Measurements from ENCODE around the gene RNF213. TPM values are rescaled to one million over a fixed set of nuclear protein-coding genes. Genes with fewer than 3 reads are reported as not detected.

The RNF213 gene
- polyA plus RNA-seq, 1 of the 3 experiments (the other 2 are of a cell fraction) = 57.5 TPM

DNA sequence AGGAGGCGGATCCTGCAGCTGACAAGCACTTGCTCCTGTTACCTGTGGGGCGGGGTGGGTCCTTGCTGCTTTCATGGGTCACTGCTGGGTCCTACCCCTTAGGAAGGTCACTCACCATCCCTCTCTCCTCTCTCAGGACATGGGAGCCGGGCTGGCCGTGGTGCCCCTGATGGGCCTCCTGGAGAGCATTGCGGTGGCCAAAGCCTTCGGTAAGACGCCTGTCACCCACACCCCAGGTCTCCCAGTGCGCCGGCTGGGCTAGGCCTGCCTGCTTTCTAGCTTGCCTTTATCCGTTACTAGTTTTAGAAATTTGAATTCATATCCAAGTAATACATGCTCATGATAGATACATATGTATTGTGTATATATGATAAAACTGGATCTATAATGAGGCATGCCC lies 23.3 kb upstream of the RNF213 start (continued):
- TF ChIP-seq RAD21 (IDR thresholded peaks at IDR 0.05; ENCODE audit: low read length) = no peak
- no peak for TF ChIP-seq YY1 (IDR thresholded peaks at IDR 0.05; ENCODE audit: low read depth)
- TF ChIP-seq ELF1 (IDR thresholded peaks at IDR 0.05) = no peak
- TF ChIP-seq NFIC (IDR thresholded peaks at IDR 0.05; ENCODE audit: borderline replicate concordance) = no peak
- TF ChIP-seq, protein P1, sequence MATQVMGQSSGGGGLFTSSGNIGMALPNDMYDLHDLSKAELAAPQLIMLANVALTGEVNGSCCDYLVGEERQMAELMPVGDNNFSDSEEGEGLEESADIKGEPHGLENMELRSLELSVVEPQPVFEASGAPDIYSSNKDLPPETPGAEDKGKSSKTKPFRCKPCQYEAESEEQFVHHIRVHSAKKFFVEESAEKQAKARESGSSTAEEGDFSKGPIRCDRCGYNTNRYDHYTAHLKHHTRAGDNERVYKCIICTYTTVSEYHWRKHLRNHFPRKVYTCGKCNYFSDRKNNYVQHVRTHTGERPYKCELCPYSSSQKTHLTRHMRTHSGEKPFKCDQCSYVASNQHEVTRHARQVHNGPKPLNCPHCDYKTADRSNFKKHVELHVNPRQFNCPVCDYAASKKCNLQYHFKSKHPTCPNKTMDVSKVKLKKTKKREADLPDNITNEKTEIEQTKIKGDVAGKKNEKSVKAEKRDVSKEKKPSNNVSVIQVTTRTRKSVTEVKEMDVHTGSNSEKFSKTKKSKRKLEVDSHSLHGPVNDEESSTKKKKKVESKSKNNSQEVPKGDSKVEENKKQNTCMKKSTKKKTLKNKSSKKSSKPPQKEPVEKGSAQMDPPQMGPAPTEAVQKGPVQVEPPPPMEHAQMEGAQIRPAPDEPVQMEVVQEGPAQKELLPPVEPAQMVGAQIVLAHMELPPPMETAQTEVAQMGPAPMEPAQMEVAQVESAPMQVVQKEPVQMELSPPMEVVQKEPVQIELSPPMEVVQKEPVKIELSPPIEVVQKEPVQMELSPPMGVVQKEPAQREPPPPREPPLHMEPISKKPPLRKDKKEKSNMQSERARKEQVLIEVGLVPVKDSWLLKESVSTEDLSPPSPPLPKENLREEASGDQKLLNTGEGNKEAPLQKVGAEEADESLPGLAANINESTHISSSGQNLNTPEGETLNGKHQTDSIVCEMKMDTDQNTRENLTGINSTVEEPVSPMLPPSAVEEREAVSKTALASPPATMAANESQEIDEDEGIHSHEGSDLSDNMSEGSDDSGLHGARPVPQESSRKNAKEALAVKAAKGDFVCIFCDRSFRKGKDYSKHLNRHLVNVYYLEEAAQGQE (IDR thresholded peaks at IDR 0.05; ENCODE audit: low read depth, low read length) = no peak
- no peak for TF ChIP-seq TEAD4 (IDR thresholded peaks at IDR 0.05; ENCODE audit: borderline replicate concordance, insufficient read depth)
- no peak for TF ChIP-seq MEF2A (IDR thresholded peaks at IDR 0.05; ENCODE audit: borderline replicate concordance, low read depth)
- TF ChIP-seq, protein P2, sequence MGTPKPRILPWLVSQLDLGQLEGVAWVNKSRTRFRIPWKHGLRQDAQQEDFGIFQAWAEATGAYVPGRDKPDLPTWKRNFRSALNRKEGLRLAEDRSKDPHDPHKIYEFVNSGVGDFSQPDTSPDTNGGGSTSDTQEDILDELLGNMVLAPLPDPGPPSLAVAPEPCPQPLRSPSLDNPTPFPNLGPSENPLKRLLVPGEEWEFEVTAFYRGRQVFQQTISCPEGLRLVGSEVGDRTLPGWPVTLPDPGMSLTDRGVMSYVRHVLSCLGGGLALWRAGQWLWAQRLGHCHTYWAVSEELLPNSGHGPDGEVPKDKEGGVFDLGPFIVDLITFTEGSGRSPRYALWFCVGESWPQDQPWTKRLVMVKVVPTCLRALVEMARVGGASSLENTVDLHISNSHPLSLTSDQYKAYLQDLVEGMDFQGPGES (IDR thresholded peaks at IDR 0.05; ENCODE audit: low read depth, low read length) = no peak
- TF ChIP-seq NRF1 (IDR thresholded peaks at IDR 0.05; ENCODE audit: low read depth, low read length) = no peak
- TF ChIP-seq TCF12 (IDR thresholded peaks at IDR 0.05) = no peak

DNA sequence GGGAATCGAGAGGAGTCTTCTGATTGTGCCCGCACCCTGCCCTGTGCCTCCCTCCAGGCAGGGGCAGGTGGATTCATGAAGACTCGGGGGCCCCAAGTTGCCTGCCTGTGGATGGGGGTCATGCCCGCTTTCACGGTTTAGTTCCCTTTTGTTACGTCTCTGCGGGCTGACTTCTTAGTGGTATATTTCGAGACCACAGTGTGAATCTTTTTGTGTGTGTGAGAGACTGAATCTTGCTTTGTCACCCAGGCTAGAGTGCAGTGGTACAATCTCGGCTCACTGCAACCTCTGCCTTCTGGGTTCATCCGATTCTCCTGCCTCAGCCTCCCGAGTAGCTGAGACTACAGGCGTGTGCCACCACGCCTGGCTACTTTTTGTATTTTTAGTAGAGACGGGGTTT lies 18.1 kb upstream of the RNF213 start:
- Histone ChIP-seq H4K20me1 (ENCODE audit: insufficient read depth) (no peaks in the 10 kb centered on the region), H3K27me3 (ENCODE audit: insufficient read depth) (no peaks in the 10 kb centered on the region), H3K9ac (no peak overlapping the region), H3K4me3 (ENCODE audit: low read depth in 2 of 2, low read length in 1 of 2) (no peak overlapping the region), H3F3A (replicated peaks; ENCODE audit: insufficient read depth) (no peaks in the 10 kb centered on the region), H3K9me2 (no peaks in the 10 kb centered on the region), H2AFZ (ENCODE audit: low read depth) (no peak overlapping the region), H3K36me3 (replicated peaks in 1 of 2; ENCODE audit: control insufficient read depth in 1 of 2, insufficient read depth in 2 of 2, low read length in 1 of 2) (peaks cover 23 to 36% of the 10 kb centered on the region in 2 experiments), H3K4me2 (no peak overlapping the region), H3K79me2 (ENCODE audit: insufficient read depth) (no peaks in the 10 kb centered on the region), H3K4me1 (ENCODE audit: control insufficient read depth in 1 of 2, insufficient read depth in 2 of 2, low read depth in 1 of 2, low read length in 1 of 2) (no peaks in the 10 kb centered on the region), H3K9me3 (no peaks in the 10 kb centered on the region), H3K27ac (ENCODE audit: low read depth in 2 of 2, low read length in 1 of 2) (no peak overlapping the region)
- ChIA-PET POLR2A (no interaction called here), CTCF (interaction anchor here (1.0 kb wide), 1 partner anchor 234 kb away, joined by 3 read pairs; no protein-coding TSS in a partner anchor)
- TF ChIP-seq EZH2phosphoT487 (IDR thresholded peaks at IDR 0.05; ENCODE audit: borderline replicate concordance, low read depth) = no peak
- TF ChIP-seq RFX5 (IDR thresholded peaks at IDR 0.05; ENCODE audit: low read length) = no peak
- TF ChIP-seq, protein P3, sequence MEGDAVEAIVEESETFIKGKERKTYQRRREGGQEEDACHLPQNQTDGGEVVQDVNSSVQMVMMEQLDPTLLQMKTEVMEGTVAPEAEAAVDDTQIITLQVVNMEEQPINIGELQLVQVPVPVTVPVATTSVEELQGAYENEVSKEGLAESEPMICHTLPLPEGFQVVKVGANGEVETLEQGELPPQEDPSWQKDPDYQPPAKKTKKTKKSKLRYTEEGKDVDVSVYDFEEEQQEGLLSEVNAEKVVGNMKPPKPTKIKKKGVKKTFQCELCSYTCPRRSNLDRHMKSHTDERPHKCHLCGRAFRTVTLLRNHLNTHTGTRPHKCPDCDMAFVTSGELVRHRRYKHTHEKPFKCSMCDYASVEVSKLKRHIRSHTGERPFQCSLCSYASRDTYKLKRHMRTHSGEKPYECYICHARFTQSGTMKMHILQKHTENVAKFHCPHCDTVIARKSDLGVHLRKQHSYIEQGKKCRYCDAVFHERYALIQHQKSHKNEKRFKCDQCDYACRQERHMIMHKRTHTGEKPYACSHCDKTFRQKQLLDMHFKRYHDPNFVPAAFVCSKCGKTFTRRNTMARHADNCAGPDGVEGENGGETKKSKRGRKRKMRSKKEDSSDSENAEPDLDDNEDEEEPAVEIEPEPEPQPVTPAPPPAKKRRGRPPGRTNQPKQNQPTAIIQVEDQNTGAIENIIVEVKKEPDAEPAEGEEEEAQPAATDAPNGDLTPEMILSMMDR (IDR thresholded peaks at IDR 0.05) = no peak
- TF ChIP-seq RAD21 (IDR thresholded peaks at IDR 0.05; ENCODE audit: low read length) = no peak
- no peak for TF ChIP-seq TCF12 (IDR thresholded peaks at IDR 0.05)
- TF ChIP-seq, protein P4, sequence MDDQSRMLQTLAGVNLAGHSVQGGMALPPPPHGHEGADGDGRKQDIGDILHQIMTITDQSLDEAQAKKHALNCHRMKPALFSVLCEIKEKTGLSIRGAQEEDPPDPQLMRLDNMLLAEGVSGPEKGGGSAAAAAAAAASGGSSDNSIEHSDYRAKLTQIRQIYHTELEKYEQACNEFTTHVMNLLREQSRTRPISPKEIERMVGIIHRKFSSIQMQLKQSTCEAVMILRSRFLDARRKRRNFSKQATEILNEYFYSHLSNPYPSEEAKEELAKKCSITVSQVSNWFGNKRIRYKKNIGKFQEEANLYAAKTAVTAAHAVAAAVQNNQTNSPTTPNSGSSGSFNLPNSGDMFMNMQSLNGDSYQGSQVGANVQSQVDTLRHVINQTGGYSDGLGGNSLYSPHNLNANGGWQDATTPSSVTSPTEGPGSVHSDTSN (IDR thresholded peaks at IDR 0.05) = no peak
- TF ChIP-seq FOXM1 (IDR thresholded peaks at IDR 0.05; ENCODE audit: low read depth) = no peak
- TF ChIP-seq NRF1 (IDR thresholded peaks at IDR 0.05; ENCODE audit: low read depth, low read length) = no peak
- no peak for TF ChIP-seq TEAD4 (IDR thresholded peaks at IDR 0.05; ENCODE audit: borderline replicate concordance, insufficient read depth)
- no peak for TF ChIP-seq FOSL2 (IDR thresholded peaks at IDR 0.05; ENCODE audit: borderline replicate concordance, low read depth)
- TF ChIP-seq RCOR1 (IDR thresholded peaks at IDR 0.05; ENCODE audit: low read length) = no peak
- no peak for TF ChIP-seq SMC3 (IDR thresholded peaks at IDR 0.05; ENCODE audit: low read depth, low read length)
- no peak for TF ChIP-seq MXI1 (IDR thresholded peaks at IDR 0.05; ENCODE audit: low read depth, low read length)
- TF ChIP-seq CHD2 (IDR thresholded peaks at IDR 0.05; ENCODE audit: low read length, partially characterized antibody) = no peak
- no peak for TF ChIP-seq POLR2AphosphoS5 (IDR thresholded peaks at IDR 0.05; ENCODE audit: low read depth, low read length)
- TF ChIP-seq, protein P5, sequence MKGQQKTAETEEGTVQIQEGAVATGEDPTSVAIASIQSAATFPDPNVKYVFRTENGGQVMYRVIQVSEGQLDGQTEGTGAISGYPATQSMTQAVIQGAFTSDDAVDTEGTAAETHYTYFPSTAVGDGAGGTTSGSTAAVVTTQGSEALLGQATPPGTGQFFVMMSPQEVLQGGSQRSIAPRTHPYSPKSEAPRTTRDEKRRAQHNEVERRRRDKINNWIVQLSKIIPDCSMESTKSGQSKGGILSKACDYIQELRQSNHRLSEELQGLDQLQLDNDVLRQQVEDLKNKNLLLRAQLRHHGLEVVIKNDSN (IDR thresholded peaks at IDR 0.05; ENCODE audit: borderline replicate concordance, low read depth) = no peak
- TF ChIP-seq JUND (IDR thresholded peaks at IDR 0.05) = no peak
- WGBS (ENCODE audit: low lambda C conversion rate) = 86% methylated on average over 14 of the region's 14 CpGs
- DNase-seq = no peak

Data from SK-N-SH (cell line).